Cardiac muscle cell (in vitro differentiated cells and primary cell): ENCODE measurements around the gene CARS2. TPM values are rescaled to one million over a fixed set of nuclear protein-coding genes. Genes with fewer than 3 reads are reported as not detected.

ENCODE experiments used
- DNase-seq, 2 donors: peaks; one replicate each; pipeline versions ENCODE4 v3.0.0 to v3.0.0-alpha.2; 2010 to 2017; ENCODE audit warnings: low read depth in 1 of 2, low spot score in 1 of 2
- H3K27ac ChIP-seq: fragments of 200-600 bp; sonication (generic); 2 replicates; pipeline ENCODE4 v1.5.1; 2016
- H3K27me3 ChIP-seq: fragments of 200-600 bp; sonication (generic); 2 replicates; pipeline ENCODE4 v1.6.0; 2016; ENCODE audit warnings: control low read depth
- H3K36me3 ChIP-seq: fragments of 200-600 bp; sonication (generic); 2 replicates; pipeline ENCODE4 v1.5.1; 2016; ENCODE audit warnings: control low read depth
- H3K4me1 ChIP-seq: fragments of 200-600 bp; sonication (generic); 2 replicates; pipeline ENCODE4 v1.8.1; 2017; ENCODE audit warnings: low read depth, mild to moderate bottlenecking, mixed run types
- H3K4me3 ChIP-seq: fragments of 200-600 bp; sonication (generic); 2 replicates; pipeline ENCODE4 v1.5.1; 2016; ENCODE audit warnings: mild to moderate bottlenecking
- H3K9me3 ChIP-seq: fragments of 200-600 bp; sonication (generic); 2 replicates; pipeline ENCODE4 v1.5.1; 2017; ENCODE audit warnings: low read depth, mild to moderate bottlenecking, control low read depth
- CTCF ChIP-seq: IDR thresholded peaks from 2 replicates; pipeline ENCODE4 v1.5.1; 2012; ENCODE audit warnings: low read depth, mild to moderate bottlenecking, low read length
- polyA plus RNA-seq: library from polyadenylated mRNA; unstranded; fragments of >200 nt; fragmentation: Nextera tagmentation; extraction: Ambion mirVana; gene quantifications from 2 replicates; pipeline ENCODE4 v1.2.1, GENCODE V29; 2016
- total RNA-seq: library from RNA; depleted of rRNA; stranded (reverse); fragments of >200 nt; gene quantifications from 2 replicates; pipeline ENCODE4 v1.2.3, GENCODE V29; 2016

CARS2 gene
- total and polyA plus RNA-seq, 2 experiments from 2014 or later = 58.2 to 94.6 TPM

GRCh38 chr13:110600980-110601379 lies 104.9 kb downstream of the CARS2 start:
- TF ChIP-seq CTCF = no peak

GRCh38 chr13:110600261-110600819 lies 105.6 kb downstream of the CARS2 start:
- no peak for TF ChIP-seq CTCF
- no peak for DNase-seq
- H3K4me3 ChIP-seq = no peak overlapping the region
- no peak overlapping the region for H3K27ac ChIP-seq
- H3K27me3 ChIP-seq = no peaks in the 10 kb centered on the region
- H3K9me3 ChIP-seq = no peaks in the 10 kb centered on the region
- peaks cover 4% of the 10 kb centered on the region for H3K4me1 ChIP-seq
- H3K36me3 ChIP-seq = no peaks in the 10 kb centered on the region

More at GRCh38 chr13:110600980-110601379, 104.9 kb downstream of the CARS2 start:
- Histone ChIP-seq H3K36me3 (no peaks in the 10 kb centered on the region), H3K9me3 (no peaks in the 10 kb centered on the region), H3K4me1 (peaks cover 4% of the 10 kb centered on the region), H3K27ac (no peak overlapping the region), H3K27me3 (no peaks in the 10 kb centered on the region), H3K4me3 (no peak overlapping the region)
- no peak for DNase-seq

- H3K4me1 ChIP-seq = peaks cover 4% of the 10 kb centered on the region
- DNase-seq = no peak
- TF ChIP-seq CTCF = no peak
- no peak overlapping the region for H3K27ac ChIP-seq
- no peaks in the 10 kb centered on the region for H3K36me3 ChIP-seq
- H3K4me3 ChIP-seq = no peak overlapping the region
- H3K9me3 ChIP-seq = no peaks in the 10 kb centered on the region
- H3K27me3 ChIP-seq = no peaks in the 10 kb centered on the region
Observed at GRCh38 chr13:110597041-110597689, 108.8 kb downstream of the CARS2 start.

- H3K4me1 ChIP-seq = no peaks in the 10 kb centered on the region
- H3K27me3 ChIP-seq = no peaks in the 10 kb centered on the region
- no peaks in the 10 kb centered on the region for H3K36me3 ChIP-seq
- no peak overlapping the region for H3K27ac ChIP-seq
- peak; percentile 69 to 71 for DNase-seq
- TF ChIP-seq CTCF = peak; percentile 56
- no peaks in the 10 kb centered on the region for H3K9me3 ChIP-seq
- no peak overlapping the region for H3K4me3 ChIP-seq
Observed at GRCh38 chr13:110593430-110594130, 112.3 kb downstream of the CARS2 start.

- no peak for TF ChIP-seq CTCF
- Histone ChIP-seq H3K36me3 (no peaks in the 10 kb centered on the region), H3K27ac (no peak overlapping the region), H3K4me3 (no peak overlapping the region), H3K9me3 (no peaks in the 10 kb centered on the region), H3K27me3 (no peaks in the 10 kb centered on the region), H3K4me1 (no peaks in the 10 kb centered on the region)
- DNase-seq = no peak
Observed at GRCh38 chr13:110592665-110593064, 113.3 kb downstream of the CARS2 start.

Other genes starting within 250 kb of the CARS2 start
- 22.4 and 30.8 TPM in 2 replicates for gene RAB20, start 144.4 kb downstream of the CARS2 start, total RNA-seq
- 14.0 and 20.0 TPM in 2 replicates for gene RAB20, start 144.4 kb downstream of the CARS2 start, polyA plus RNA-seq
- gene NAXD, start 90.6 kb downstream of the CARS2 start, total RNA-seq = 32.8 and 36.8 TPM in 2 replicates
- gene NAXD, start 90.6 kb downstream of the CARS2 start, polyA plus RNA-seq = 40.7 and 48.9 TPM in 2 replicates
- 24.2 and 28.6 TPM in 2 replicates for gene ING1, start 7.6 kb upstream of the CARS2 start, total RNA-seq
- 16.5 and 22.2 TPM in 2 replicates for gene ING1, start 7.6 kb upstream of the CARS2 start, polyA plus RNA-seq
- 125 and 191 TPM in 2 replicates for gene ANKRD10, start 209.0 kb upstream of the CARS2 start, total RNA-seq
- 127 and 142 TPM in 2 replicates for gene ANKRD10, start 209.0 kb upstream of the CARS2 start, polyA plus RNA-seq